HFF-Myc (cell line): ENCODE measurements around the gene MBNL3.
"Not testable (repeated sequence)": the region's sequence is repeated elsewhere in the genome, so short reads cannot be mapped to it uniquely, and the experiment has no call there.

ENCODE experiments used
- DNase-seq: peaks from one replicate; pipeline ENCODE4 v3.0.0-alpha.2; 2011; ENCODE audit warnings: low read depth; ENCODE audit errors: extremely low read depth
- H3K4me3 ChIP-seq: replicated peaks from 2 replicates; pipeline ENCODE4 v1.5.1; 2011; ENCODE audit warnings: low read depth, mild to moderate bottlenecking, control low read depth, low read length
- CTCF ChIP-seq: IDR thresholded peaks from 2 replicates; pipeline ENCODE4 v1.5.1; 2012; ENCODE audit warnings: mild to moderate bottlenecking, low read depth, low read length, control low read depth; ENCODE audit errors: missing control alignments

MBNL3 gene

GRCh38 chrX:132468454-132468853 is 20.4 kb downstream of the MBNL3 start:
- no peak overlapping the region for H3K4me3 ChIP-seq
- no peak for TF ChIP-seq CTCF
- DNase-seq = no peak

GRCh38 chrX:132467989-132468388 is 20.8 kb downstream of the MBNL3 start:
- DNase-seq = no peak
- TF ChIP-seq CTCF = no peak

GRCh38 chrX:132467026-132467425 is 21.8 kb downstream of the MBNL3 start:
- no peak for DNase-seq
- no peak for TF ChIP-seq CTCF
- no peak overlapping the region for H3K4me3 ChIP-seq

More at GRCh38 chrX:132467989-132468388, 20.8 kb downstream of the MBNL3 start:
- no peak overlapping the region for H3K4me3 ChIP-seq

GRCh38 chrX:132463411-132463810 is 25.4 kb downstream of the MBNL3 start:
- no peak overlapping the region for H3K4me3 ChIP-seq
- DNase-seq = no peak
- TF ChIP-seq CTCF = peak; percentile 44

- TF ChIP-seq CTCF = no peak
- H3K4me3 ChIP-seq = no peak overlapping the region
- DNase-seq = no peak
These were observed 27.0 kb downstream of the MBNL3 start for GRCh38 chrX:132461886-132462285.

GRCh38 chrX:132452911-132453550 is 35.8 kb downstream of the MBNL3 start:
- H3K4me3 ChIP-seq = no peak overlapping the region
- no peak for TF ChIP-seq CTCF
- no peak for DNase-seq

- DNase-seq = not testable (repeated sequence)
These were observed 42.9 kb downstream of the MBNL3 start for GRCh38 chrX:132445909-132446308.

More at GRCh38 chrX:132445909-132446308, 42.9 kb downstream of the MBNL3 start:
- H3K4me3 ChIP-seq = not testable (repeated sequence)
